DND-41 (cell line): Measurements from ENCODE around the gene CD99L2.

ENCODE experiments used
- ATAC-seq: fragments of 200-7000 bp; cut with Tn5 transposase; 3 replicates; pipeline ENCODE4 v1.9.1; 2021; ENCODE audit warnings: low read depth; ENCODE audit not compliant: insufficient read depth
- DNase-seq: peaks from one replicate; pipeline ENCODE4 v3.0.0-alpha.2; 2020
- H2AFZ ChIP-seq: 2 replicates; pipeline ENCODE4 v1.6.0; 2012; ENCODE audit warnings: low read depth, low read length
- H3K27ac ChIP-seq: 2 replicates; pipeline ENCODE4 v1.5.1; 2012; ENCODE audit warnings: low read length, inconsistent platforms
- H3K27me3 ChIP-seq: fragments of 200-600 bp; sonication (generic); 2 replicates; pipeline ENCODE4 v1.6.0; 2012; ENCODE audit warnings: low read length, mild to moderate bottlenecking, inconsistent platforms; ENCODE audit not compliant: insufficient read depth, poor library complexity
- H3K36me3 ChIP-seq: 2 replicates; pipeline ENCODE4 v1.5.1; 2012; ENCODE audit warnings: low read length, inconsistent platforms; ENCODE audit not compliant: insufficient read depth
- H3K4me1 ChIP-seq: 2 replicates; pipeline ENCODE4 v1.5.1; 2012; ENCODE audit warnings: mild to moderate bottlenecking, low read length; ENCODE audit not compliant: insufficient read depth
- H3K4me2 ChIP-seq: 2 replicates; pipeline ENCODE4 v1.6.0; 2012; ENCODE audit warnings: mild to moderate bottlenecking, moderate library complexity, low read length, inconsistent platforms; ENCODE audit not compliant: insufficient read depth
- H3K4me3 ChIP-seq, 2 experiments: fragments of 200-600 bp in 1 of 2; shearing (Covaris generic) in 1 of 2; 2 replicates each; pipeline ENCODE4 v1.5.1; 2012 to 2016; ENCODE audit warnings: inconsistent platforms in 2 of 2, low read length in 2 of 2, mild to moderate bottlenecking in 2 of 2, low read depth in 1 of 2, moderate library complexity in 1 of 2
- H3K79me2 ChIP-seq: 2 replicates; pipeline ENCODE4 v1.6.0; 2012; ENCODE audit warnings: low read length, inconsistent platforms; ENCODE audit not compliant: insufficient read depth
- H3K9ac ChIP-seq: 2 replicates; pipeline ENCODE4 v1.6.0; 2012; ENCODE audit warnings: low read depth, mild to moderate bottlenecking, inconsistent platforms, low read length, moderate library complexity
- H3K9me3 ChIP-seq: 2 replicates; pipeline ENCODE4 v1.5.1; 2012; ENCODE audit warnings: low read length, moderate library complexity, mild to moderate bottlenecking, inconsistent platforms; ENCODE audit not compliant: insufficient read depth, severe bottlenecking
- H4K20me1 ChIP-seq: 2 replicates; pipeline ENCODE4 v1.6.0; 2012; ENCODE audit warnings: low read length; ENCODE audit not compliant: insufficient read depth
- EZH2 ChIP-seq: IDR thresholded peaks from 3 replicates; pipeline ENCODE4 v1.6.1; 2012; ENCODE audit warnings: borderline replicate concordance, low read depth, mild to moderate bottlenecking, moderate library complexity, low read length, inconsistent platforms; ENCODE audit not compliant: severe bottlenecking
- TF ChIP-seq, protein P1 (sequence below): IDR thresholded peaks from 2 replicates; pipeline ENCODE4 v1.5.1; 2012; ENCODE audit warnings: borderline replicate concordance, low read length, moderate library complexity, mild to moderate bottlenecking; ENCODE audit not compliant: poor library complexity, severe bottlenecking; ENCODE audit errors: extremely low read depth

Gene CD99L2

DNA sequence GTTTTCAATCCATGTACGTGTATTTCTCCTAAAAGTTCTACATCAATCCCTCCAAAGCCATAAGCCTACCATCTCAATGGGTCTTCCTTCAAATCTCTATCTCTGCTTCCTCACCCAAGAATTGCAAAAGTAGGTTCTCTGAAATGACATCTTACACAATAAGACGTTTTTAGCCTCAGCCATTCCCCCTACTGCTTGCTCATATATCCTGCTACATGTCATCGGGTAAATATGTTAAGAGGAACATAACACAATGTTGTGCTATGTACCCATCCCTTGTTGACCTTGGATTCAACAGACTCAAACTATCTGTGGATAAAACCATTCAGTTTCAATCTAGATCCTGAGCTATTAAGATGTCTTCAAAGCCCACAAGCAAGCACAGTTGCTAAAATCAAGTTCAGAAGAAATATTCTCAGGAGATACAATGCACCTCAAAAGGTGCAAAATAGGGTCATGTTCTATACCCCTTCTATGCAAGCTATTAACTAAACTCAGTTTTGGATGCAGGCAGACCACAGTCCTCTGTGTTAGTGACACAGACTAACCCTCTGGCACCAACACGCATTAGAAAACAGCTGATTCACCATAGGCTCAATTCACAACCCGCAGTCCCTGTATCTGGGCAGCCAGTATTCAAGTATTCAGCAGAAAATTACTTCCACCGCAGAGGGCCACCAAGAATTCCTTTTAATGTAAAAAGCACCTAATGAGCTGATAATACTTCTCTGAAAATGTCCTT is 56.8 kb downstream of the CD99L2 start:
- Histone ChIP-seq H4K20me1 (no peaks in the 10 kb centered on the region), H3K27ac (no peak overlapping the region), H3K4me1 (no peaks in the 10 kb centered on the region), H3K36me3 (no peaks in the 10 kb centered on the region), H3K4me3 (no peak overlapping the region), H3K4me2 (no peak overlapping the region), H3K9ac (no peak overlapping the region), H2AFZ (no peak overlapping the region), H3K79me2 (no peaks in the 10 kb centered on the region), H3K9me3 (no peaks in the 10 kb centered on the region), H3K27me3 (no peaks in the 10 kb centered on the region)
- no peak for DNase-seq
- no peak for ATAC-seq
- no peak for TF ChIP-seq EZH2
- TF ChIP-seq, protein P1, sequence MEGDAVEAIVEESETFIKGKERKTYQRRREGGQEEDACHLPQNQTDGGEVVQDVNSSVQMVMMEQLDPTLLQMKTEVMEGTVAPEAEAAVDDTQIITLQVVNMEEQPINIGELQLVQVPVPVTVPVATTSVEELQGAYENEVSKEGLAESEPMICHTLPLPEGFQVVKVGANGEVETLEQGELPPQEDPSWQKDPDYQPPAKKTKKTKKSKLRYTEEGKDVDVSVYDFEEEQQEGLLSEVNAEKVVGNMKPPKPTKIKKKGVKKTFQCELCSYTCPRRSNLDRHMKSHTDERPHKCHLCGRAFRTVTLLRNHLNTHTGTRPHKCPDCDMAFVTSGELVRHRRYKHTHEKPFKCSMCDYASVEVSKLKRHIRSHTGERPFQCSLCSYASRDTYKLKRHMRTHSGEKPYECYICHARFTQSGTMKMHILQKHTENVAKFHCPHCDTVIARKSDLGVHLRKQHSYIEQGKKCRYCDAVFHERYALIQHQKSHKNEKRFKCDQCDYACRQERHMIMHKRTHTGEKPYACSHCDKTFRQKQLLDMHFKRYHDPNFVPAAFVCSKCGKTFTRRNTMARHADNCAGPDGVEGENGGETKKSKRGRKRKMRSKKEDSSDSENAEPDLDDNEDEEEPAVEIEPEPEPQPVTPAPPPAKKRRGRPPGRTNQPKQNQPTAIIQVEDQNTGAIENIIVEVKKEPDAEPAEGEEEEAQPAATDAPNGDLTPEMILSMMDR, result no peak

DNA sequence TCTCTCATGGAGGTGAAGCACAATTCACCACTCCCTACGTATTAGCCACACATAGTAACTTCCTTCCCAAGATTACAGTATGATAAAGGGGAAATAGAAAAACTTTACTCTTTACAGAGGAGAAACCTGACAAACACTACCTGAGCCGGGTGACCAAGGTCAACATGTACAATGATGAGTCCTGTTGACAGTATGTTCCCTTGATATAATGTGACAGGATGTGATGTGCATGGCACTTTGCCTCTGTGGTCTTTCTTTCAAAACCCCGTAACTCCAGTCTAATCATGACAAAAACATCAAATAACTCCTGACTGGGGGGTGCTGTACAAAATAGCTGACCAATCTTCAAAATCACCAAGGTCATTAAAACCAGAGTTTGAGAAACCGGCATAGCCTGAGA is 60.6 kb downstream of the CD99L2 start:
- TF ChIP-seq, protein P1, result no peak
- no peak for TF ChIP-seq EZH2
- Histone ChIP-seq H3K4me1 (no peaks in the 10 kb centered on the region), H3K79me2 (no peaks in the 10 kb centered on the region), H3K36me3 (no peaks in the 10 kb centered on the region), H2AFZ (no peak overlapping the region), H3K9ac (no peak overlapping the region), H3K4me2 (no peak overlapping the region), H4K20me1 (no peaks in the 10 kb centered on the region), H3K27ac (no peak overlapping the region), H3K27me3 (no peaks in the 10 kb centered on the region), H3K4me3 (no peak overlapping the region), H3K9me3 (no peaks in the 10 kb centered on the region)
- DNase-seq (no peak), ATAC-seq (no peak)

DNA sequence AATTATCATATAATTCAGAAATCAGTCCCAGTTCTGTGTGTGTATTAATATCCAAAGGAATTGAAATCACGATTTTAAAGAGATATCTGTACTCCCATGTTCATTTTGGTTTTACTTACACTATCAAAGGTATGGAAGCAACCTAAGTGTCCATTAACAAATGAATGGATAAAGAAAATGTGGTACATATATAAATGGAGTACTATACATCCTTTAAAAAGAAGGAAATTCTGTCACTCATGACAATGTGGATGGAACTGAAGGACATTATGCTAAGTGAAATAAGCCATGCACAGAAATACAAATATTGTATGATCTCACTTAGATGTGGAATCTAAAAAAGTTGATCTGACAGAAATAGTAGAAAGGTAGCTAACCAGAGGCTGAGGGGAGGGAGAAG is 63.8 kb downstream of the CD99L2 start:
- no peak for DNase-seq
- H3K9me3 ChIP-seq, result no peaks in the 10 kb centered on the region
- H3K4me3 ChIP-seq, result no peak overlapping the region
- no peak for ATAC-seq
- H3K79me2 ChIP-seq, result no peaks in the 10 kb centered on the region
- H3K27ac ChIP-seq, result no peak overlapping the region
- H3K36me3 ChIP-seq, result peaks cover 3% of the 10 kb centered on the region; the same call in 1 of the 2 replicates
- TF ChIP-seq, protein P1, result no peak
- no peak for TF ChIP-seq EZH2
- no peaks in the 10 kb centered on the region for H4K20me1 ChIP-seq
- no peak overlapping the region for H3K4me2 ChIP-seq
- no peak overlapping the region for H3K9ac ChIP-seq
- H3K27me3 ChIP-seq, result no peaks in the 10 kb centered on the region
- no peak overlapping the region for H2AFZ ChIP-seq
- no peaks in the 10 kb centered on the region for H3K4me1 ChIP-seq
